HEK293T (cell line): Measurements from ENCODE around the gene CBFA2T3.

Experiments used
- ARNT ChIP-seq: fragments of 450-650 bp; IDR thresholded peaks from 2 replicates; pipeline ENCODE4 v1.6.1; 2017; ENCODE audit warnings: mild to moderate bottlenecking
- CTBP1 ChIP-seq: fragments of 450-650 bp; IDR thresholded peaks from 2 replicates; pipeline ENCODE4 v1.6.1; 2016; ENCODE audit warnings: borderline replicate concordance
- FOXA1 ChIP-seq: fragments of 450-650 bp; IDR thresholded peaks from 2 replicates; pipeline ENCODE4 v1.6.1; 2016; ENCODE audit warnings: mild to moderate bottlenecking
- SUZ12 ChIP-seq: fragments of 450-650 bp; IDR thresholded peaks from 2 replicates; pipeline ENCODE4 v1.6.1; 2016; ENCODE audit warnings: mild to moderate bottlenecking
- TARDBP ChIP-seq: fragments of 450-650 bp; IDR thresholded peaks from 2 replicates; pipeline ENCODE4 v1.6.1; 2016
- ZNF384 ChIP-seq: fragments of 450-650 bp; IDR thresholded peaks from 2 replicates; pipeline ENCODE4 v1.6.1; 2016

GRCh38 chr16:89001117-89002027 is 24.4 kb upstream of the CBFA2T3 start:
- TF ChIP-seq ARNT (no peak), CTBP1 (no peak), FOXA1 (no peak), SUZ12 (no peak), TARDBP (no peak), ZNF384 (no peak)
